ENCODE results near the gene QRFP.

Gene QRFP

GRCh38 chr9:130924448-130924788 lies 27.8 kb upstream of the QRFP start:
- Histone ChIP-seq H3K9me3 (ENCODE audit: control insufficient read depth, insufficient read depth, low read length) (no peaks in the 10 kb centered on the region), H3K36me3 (ENCODE audit: control insufficient read depth, insufficient read depth, low read length) (no peaks in the 10 kb centered on the region), H3K4me1 (ENCODE audit: control insufficient read depth, insufficient read depth, low read length) (no peaks in the 10 kb centered on the region), H3K4me3 (ENCODE audit: low read length) (no peak overlapping the region), H3K27ac (ENCODE audit: low read length) (no peak overlapping the region), H3K27me3 (ENCODE audit: control insufficient read depth, insufficient read depth, low read length) (no peaks in the 10 kb centered on the region)
- no peak for DNase-seq (ENCODE audit: low read depth, low spot score)
- WGBS (ENCODE audit: insufficient coverage, insufficient read length), result no CpG with 5 or more reads among the region's 10 CpGs

DNA sequence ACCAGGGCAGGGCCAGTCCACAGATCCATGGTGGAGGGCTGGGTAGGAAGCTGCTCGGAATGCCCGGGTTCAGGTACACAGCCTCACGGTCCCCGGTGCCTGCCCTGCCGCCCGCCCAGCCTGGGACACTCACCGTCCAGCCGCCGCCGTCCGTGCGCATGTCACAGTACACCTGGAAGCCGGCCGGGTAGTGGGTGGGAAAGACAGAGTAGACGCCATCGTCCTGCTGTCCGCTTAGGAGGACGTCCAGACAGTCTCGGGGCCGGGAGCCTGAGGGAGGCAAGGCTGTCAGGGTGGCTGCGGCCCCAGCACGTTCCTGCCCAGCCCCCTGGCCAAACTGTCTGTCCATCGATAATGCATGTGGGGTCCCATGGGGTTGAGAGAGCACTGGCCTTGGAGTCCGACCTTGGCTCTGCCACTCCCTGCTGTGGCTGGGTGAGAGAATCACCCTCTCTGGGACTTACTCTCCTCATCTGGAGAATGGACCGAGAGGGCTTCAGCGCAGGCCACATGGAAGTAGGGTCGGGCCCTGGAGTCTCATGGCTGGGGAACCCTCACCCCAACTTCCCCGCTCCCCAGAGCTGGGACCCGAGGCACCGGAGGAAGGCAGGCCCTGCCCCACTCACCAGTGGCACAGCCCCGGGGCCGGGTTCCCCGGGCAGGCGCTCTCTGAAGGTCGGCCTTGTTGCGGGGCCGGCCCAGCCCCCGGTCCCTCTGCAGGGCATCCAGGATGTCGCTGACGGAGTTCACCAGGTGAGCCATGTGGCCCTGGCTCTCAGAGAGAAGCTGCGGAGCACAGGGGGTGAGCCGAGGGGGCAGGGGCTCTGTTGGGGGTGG lies 27.2 kb upstream of the QRFP start:
- Histone ChIP-seq H3K4me1 (ENCODE audit: control insufficient read depth, insufficient read depth, low read length) (no peaks in the 10 kb centered on the region), H3K27me3 (ENCODE audit: control insufficient read depth, insufficient read depth, low read length) (no peaks in the 10 kb centered on the region), H3K36me3 (ENCODE audit: control insufficient read depth, insufficient read depth, low read length) (no peaks in the 10 kb centered on the region), H3K27ac (ENCODE audit: low read length) (no peak overlapping the region), H3K4me3 (ENCODE audit: low read length) (no peak overlapping the region), H3K9me3 (ENCODE audit: control insufficient read depth, insufficient read depth, low read length) (no peaks in the 10 kb centered on the region)
- no CpG with 5 or more reads among the region's 42 CpGs for WGBS (ENCODE audit: insufficient coverage, insufficient read length)
- DNase-seq (ENCODE audit: low read depth, low spot score), result no peak

GRCh38 chr9:130922893-130923610 lies 26.4 kb upstream of the QRFP start:
- DNase-seq (ENCODE audit: low read depth, low spot score), result no peak
- no peaks in the 10 kb centered on the region for H3K4me1 ChIP-seq (ENCODE audit: control insufficient read depth, insufficient read depth, low read length)
- no peaks in the 10 kb centered on the region for H3K36me3 ChIP-seq (ENCODE audit: control insufficient read depth, insufficient read depth, low read length)
- no peaks in the 10 kb centered on the region for H3K9me3 ChIP-seq (ENCODE audit: control insufficient read depth, insufficient read depth, low read length)
- no peaks in the 10 kb centered on the region for H3K27me3 ChIP-seq (ENCODE audit: control insufficient read depth, insufficient read depth, low read length)
- H3K27ac ChIP-seq (ENCODE audit: low read length), result no peak overlapping the region
- no peak overlapping the region for H3K4me3 ChIP-seq (ENCODE audit: low read length)
- WGBS (ENCODE audit: insufficient coverage, insufficient read length), result no CpG with 5 or more reads among the region's 16 CpGs

DNA sequence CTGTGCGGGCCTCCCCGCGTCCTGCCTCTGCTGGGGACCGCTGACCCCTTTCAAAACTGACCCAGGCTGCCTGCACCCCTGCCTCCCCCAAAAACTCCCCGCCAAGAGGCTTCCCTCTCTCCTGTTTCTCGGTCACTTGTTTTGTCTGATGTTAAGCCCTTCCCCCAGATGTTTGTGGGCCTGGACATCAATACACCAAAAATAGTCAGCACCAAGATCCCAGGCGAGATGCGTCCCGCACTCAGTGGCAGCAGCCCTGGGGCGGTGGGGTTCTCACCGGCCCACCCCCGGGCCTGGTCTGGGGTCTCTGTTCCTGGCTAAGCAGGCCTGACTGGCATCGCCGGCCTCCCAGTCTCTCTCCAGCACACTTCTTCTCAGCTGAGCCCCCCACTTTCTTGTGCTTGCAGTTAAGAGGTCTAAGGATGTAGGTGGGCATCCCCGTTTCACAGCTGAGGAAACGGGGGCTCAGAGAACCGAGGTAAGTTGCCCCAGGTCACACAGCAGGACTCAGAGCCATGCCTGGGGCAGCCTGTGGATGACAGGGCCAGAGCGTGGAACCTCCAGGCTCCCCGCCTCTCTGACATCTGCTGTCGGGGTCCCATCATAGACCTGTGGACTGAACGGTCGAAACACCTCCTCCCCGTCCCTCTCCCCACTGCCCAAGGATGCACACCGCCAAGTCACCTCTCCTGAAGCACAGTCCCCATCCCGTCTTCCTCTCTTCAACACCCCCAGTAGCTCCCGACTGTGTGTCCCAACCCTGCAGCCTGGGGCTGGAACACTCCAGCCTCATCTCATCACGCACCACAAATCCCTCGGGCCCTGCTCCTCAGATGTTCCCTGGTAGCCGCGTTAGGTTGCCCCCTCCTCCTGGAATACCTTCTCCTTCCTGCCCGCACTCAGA lies 25.6 kb upstream of the QRFP start:
- no peak for DNase-seq (ENCODE audit: low read depth, low spot score)
- no peaks in the 10 kb centered on the region for H3K4me1 ChIP-seq (ENCODE audit: control insufficient read depth, insufficient read depth, low read length)
- no peak overlapping the region for H3K27ac ChIP-seq (ENCODE audit: low read length)
- no peaks in the 10 kb centered on the region for H3K36me3 ChIP-seq (ENCODE audit: control insufficient read depth, insufficient read depth, low read length)
- H3K9me3 ChIP-seq (ENCODE audit: control insufficient read depth, insufficient read depth, low read length), result no peaks in the 10 kb centered on the region
- no peak overlapping the region for H3K4me3 ChIP-seq (ENCODE audit: low read length)
- no CpG with 5 or more reads among the region's 31 CpGs for WGBS (ENCODE audit: insufficient coverage, insufficient read length)
- no peaks in the 10 kb centered on the region for H3K27me3 ChIP-seq (ENCODE audit: control insufficient read depth, insufficient read depth, low read length)

DNA sequence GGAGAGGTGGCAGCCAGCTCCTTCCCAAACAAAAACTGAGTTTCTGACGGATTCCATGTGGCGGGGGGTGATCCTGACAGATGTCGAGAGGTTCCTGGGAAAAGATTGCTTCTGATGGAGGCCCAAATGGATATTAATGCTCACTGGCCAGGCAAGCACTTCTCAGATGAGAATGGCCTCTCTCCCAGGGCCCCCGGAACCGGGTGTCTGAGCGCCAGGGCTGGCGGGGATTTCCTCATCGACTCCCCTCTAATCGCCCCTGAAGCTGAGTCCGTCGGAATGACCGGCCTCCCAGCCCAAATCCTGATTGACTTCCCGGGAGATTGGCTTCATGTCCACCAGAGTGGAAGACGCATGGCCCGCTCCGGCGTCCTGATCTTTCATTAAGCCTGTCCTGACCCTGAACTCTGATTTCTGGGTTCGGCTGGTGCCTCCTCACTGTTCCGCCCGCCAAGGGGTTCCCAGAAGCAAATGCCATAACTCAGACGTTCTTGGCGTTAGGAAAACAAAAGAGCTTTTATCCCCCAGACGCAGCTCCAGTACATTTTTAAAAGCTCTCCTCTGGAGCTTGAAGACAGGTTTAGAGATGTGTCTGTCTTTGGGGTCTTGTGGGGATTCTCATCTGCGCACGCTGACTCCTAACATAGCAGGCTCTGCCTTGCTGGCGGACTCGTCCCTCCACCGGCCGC lies 24.8 kb upstream of the QRFP start:
- Histone ChIP-seq H3K4me3 (ENCODE audit: low read length) (no peak overlapping the region), H3K27me3 (ENCODE audit: control insufficient read depth, insufficient read depth, low read length) (no peaks in the 10 kb centered on the region), H3K36me3 (ENCODE audit: control insufficient read depth, insufficient read depth, low read length) (no peaks in the 10 kb centered on the region), H3K9me3 (ENCODE audit: control insufficient read depth, insufficient read depth, low read length) (no peaks in the 10 kb centered on the region), H3K27ac (ENCODE audit: low read length) (no peak overlapping the region), H3K4me1 (ENCODE audit: control insufficient read depth, insufficient read depth, low read length) (no peaks in the 10 kb centered on the region)
- no peak for DNase-seq (ENCODE audit: low read depth, low spot score)
- WGBS (ENCODE audit: insufficient coverage, insufficient read length), result no CpG with 5 or more reads among the region's 29 CpGs

GRCh38 chr9:130920762-130921299 lies 24.2 kb upstream of the QRFP start:
- H3K27ac ChIP-seq (ENCODE audit: low read length), result no peak overlapping the region
- no peaks in the 10 kb centered on the region for H3K36me3 ChIP-seq (ENCODE audit: control insufficient read depth, insufficient read depth, low read length)
- H3K27me3 ChIP-seq (ENCODE audit: control insufficient read depth, insufficient read depth, low read length), result no peaks in the 10 kb centered on the region
- no peaks in the 10 kb centered on the region for H3K4me1 ChIP-seq (ENCODE audit: control insufficient read depth, insufficient read depth, low read length)
- no peaks in the 10 kb centered on the region for H3K9me3 ChIP-seq (ENCODE audit: control insufficient read depth, insufficient read depth, low read length)
- H3K4me3 ChIP-seq (ENCODE audit: low read length), result no peak overlapping the region
- DNase-seq (ENCODE audit: low read depth, low spot score), result no peak
- no CpG with 5 or more reads among the region's 14 CpGs for WGBS (ENCODE audit: insufficient coverage, insufficient read length)

DNA sequence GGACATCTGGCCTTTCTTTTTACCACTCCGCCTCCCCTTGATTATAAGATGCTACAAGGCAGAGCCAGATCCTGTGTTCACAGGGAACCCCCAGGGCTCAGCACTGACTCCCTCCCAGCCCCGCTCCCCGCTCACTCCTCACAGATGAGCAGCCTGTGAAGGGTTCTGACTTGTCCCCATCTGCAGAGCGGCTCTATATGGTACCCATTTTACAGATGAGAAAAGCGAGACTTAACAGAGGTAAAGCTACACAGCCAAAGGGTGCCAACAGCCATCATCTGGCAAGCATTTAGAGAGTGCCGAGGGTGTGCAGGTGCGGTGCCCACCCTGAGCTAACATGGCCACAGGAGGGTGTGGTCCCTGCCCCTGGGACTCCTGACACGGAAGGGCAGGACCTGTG lies 23.6 kb upstream of the QRFP start:
- Histone ChIP-seq H3K4me3 (ENCODE audit: low read length) (no peak overlapping the region), H3K27ac (ENCODE audit: low read length) (no peak overlapping the region), H3K27me3 (ENCODE audit: control insufficient read depth, insufficient read depth, low read length) (no peaks in the 10 kb centered on the region), H3K9me3 (ENCODE audit: control insufficient read depth, insufficient read depth, low read length) (no peaks in the 10 kb centered on the region), H3K4me1 (ENCODE audit: control insufficient read depth, insufficient read depth, low read length) (no peaks in the 10 kb centered on the region), H3K36me3 (ENCODE audit: control insufficient read depth, insufficient read depth, low read length) (no peaks in the 10 kb centered on the region)
- no peak for DNase-seq (ENCODE audit: low read depth, low spot score)
- WGBS (ENCODE audit: insufficient coverage, insufficient read length), result no CpG with 5 or more reads among the region's 8 CpGs

DNA sequence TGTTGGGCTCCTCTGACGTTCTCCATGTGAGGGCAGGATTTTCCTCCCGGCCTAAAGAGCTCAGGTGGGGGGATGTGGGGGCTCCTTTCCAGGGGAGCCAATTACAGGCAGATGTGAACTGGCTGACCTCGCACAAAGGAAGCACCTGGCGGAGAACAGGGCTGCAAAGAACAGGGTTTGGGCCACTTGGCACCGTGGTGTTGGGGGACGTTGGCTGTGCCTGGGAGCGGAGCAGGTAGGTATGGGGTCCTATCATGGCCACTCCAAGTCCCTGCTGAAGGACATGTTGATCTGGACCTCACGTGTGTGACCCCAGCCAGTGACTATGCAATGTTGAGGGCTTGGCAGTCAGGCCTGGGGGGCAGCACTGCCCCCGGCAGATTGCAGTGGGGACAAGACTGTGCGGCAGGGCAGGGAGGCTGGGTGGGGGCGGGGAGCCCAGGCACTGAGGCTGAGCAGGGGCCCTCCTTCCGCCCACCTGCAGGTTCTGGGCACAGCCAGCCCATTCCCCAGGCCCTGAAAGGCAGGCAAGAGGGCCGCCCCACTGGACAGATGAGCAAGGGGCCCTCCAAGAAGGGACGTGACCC lies 23.0 kb upstream of the QRFP start:
- no peaks in the 10 kb centered on the region for H3K4me1 ChIP-seq (ENCODE audit: control insufficient read depth, insufficient read depth, low read length)
- no peak overlapping the region for H3K4me3 ChIP-seq (ENCODE audit: low read length)
- WGBS (ENCODE audit: insufficient coverage, insufficient read length), result no CpG with 5 or more reads among the region's 14 CpGs
- H3K27me3 ChIP-seq (ENCODE audit: control insufficient read depth, insufficient read depth, low read length), result no peaks in the 10 kb centered on the region
- DNase-seq (ENCODE audit: low read depth, low spot score), result no peak
- H3K36me3 ChIP-seq (ENCODE audit: control insufficient read depth, insufficient read depth, low read length), result no peaks in the 10 kb centered on the region
- H3K9me3 ChIP-seq (ENCODE audit: control insufficient read depth, insufficient read depth, low read length), result no peaks in the 10 kb centered on the region
- H3K27ac ChIP-seq (ENCODE audit: low read length), result no peak overlapping the region

- no peak for DNase-seq (ENCODE audit: low read depth, low spot score)
- WGBS (ENCODE audit: insufficient coverage, insufficient read length), result no CpG with 5 or more reads among the region's 33 CpGs
- Histone ChIP-seq H3K27ac (ENCODE audit: low read length) (no peak overlapping the region), H3K9me3 (ENCODE audit: control insufficient read depth, insufficient read depth, low read length) (no peaks in the 10 kb centered on the region), H3K4me3 (ENCODE audit: low read length) (no peak overlapping the region), H3K36me3 (ENCODE audit: control insufficient read depth, insufficient read depth, low read length) (no peaks in the 10 kb centered on the region), H3K4me1 (ENCODE audit: control insufficient read depth, insufficient read depth, low read length) (no peaks in the 10 kb centered on the region), H3K27me3 (ENCODE audit: control insufficient read depth, insufficient read depth, low read length) (no peaks in the 10 kb centered on the region)
These were observed 22.4 kb upstream of the QRFP start for GRCh38 chr9:130918826-130919558.
